Hepatocyte (in vitro differentiated cells): ENCODE data around the gene NHERF2. TPM values are rescaled to one million over a fixed set of nuclear protein-coding genes. Genes with fewer than 3 reads are reported as not detected.

Experiments used
- DNase-seq: peaks from one replicate; pipeline ENCODE4 v3.0.0-alpha.2; 2016; ENCODE audit warnings: low spot score
- H2AFZ ChIP-seq: fragments of 200-600 bp; sonication (generic); 2 replicates; pipeline ENCODE4 v1.6.0; 2016; ENCODE audit warnings: antibody characterized with exemption, mild to moderate bottlenecking
- H3K27ac ChIP-seq: fragments of 200-600 bp; sonication (generic); 2 replicates; pipeline ENCODE4 v1.5.1; 2016; ENCODE audit warnings: mild to moderate bottlenecking
- H3K27me3 ChIP-seq: fragments of 200-600 bp; sonication (generic); 2 replicates; pipeline ENCODE4 v1.6.1; 2016
- H3K36me3 ChIP-seq: fragments of 200-600 bp; sonication (generic); replicated peaks from 2 replicates; pipeline ENCODE4 v1.5.1; 2016; ENCODE audit warnings: low read depth; ENCODE audit not compliant: insufficient read depth
- H3K4me1 ChIP-seq: fragments of 200-600 bp; sonication (generic); 2 replicates; pipeline ENCODE4 v1.5.1; 2016; ENCODE audit warnings: mild to moderate bottlenecking, moderate library complexity; ENCODE audit not compliant: insufficient read depth
- H3K4me2 ChIP-seq: fragments of 200-600 bp; sonication (generic); 2 replicates; pipeline ENCODE4 v1.6.0; 2016
- H3K4me3 ChIP-seq: fragments of 200-600 bp; sonication (generic); 2 replicates; pipeline ENCODE4 v1.5.1; 2016; ENCODE audit warnings: mild to moderate bottlenecking
- H3K79me2 ChIP-seq: fragments of 200-600 bp; sonication (generic); 2 replicates; pipeline ENCODE4 v1.6.0; 2017; ENCODE audit warnings: mild to moderate bottlenecking
- H3K9me2 ChIP-seq: fragments of 200-600 bp; sonication (generic); replicated peaks from 2 replicates; pipeline ENCODE4 v1.6.0; 2017; ENCODE audit warnings: mild to moderate bottlenecking; ENCODE audit not compliant: insufficient read depth
- H3K9me3 ChIP-seq: fragments of 200-600 bp; sonication (generic); 2 replicates; pipeline ENCODE4 v1.5.1; 2016; ENCODE audit warnings: low read depth, mild to moderate bottlenecking
- H4K20me1 ChIP-seq: fragments of 200-600 bp; sonication (generic); 2 replicates; pipeline ENCODE4 v1.6.0; 2016; ENCODE audit warnings: mild to moderate bottlenecking; ENCODE audit not compliant: insufficient read depth, poor library complexity, severe bottlenecking
- EZH2 ChIP-seq: fragments of 200-600 bp; sonication (generic); IDR thresholded peaks from 2 replicates; pipeline ENCODE4 v1.6.1; 2016; ENCODE audit warnings: antibody characterized with exemption, mild to moderate bottlenecking, borderline replicate concordance
- EZH2phosphoT487 ChIP-seq: fragments of 200-600 bp; sonication (generic); IDR thresholded peaks from one replicate; pipeline ENCODE4 v1.6.1; 2018; ENCODE audit warnings: antibody characterized with exemption, mild to moderate bottlenecking, low read depth, moderate library complexity; ENCODE audit not compliant: unreplicated experiment, severe bottlenecking
- WGBS: methylation state at CpG from one replicate; pipeline ENCODE4 v1.1.6; 2016; ENCODE audit warnings: low lambda C conversion rate; ENCODE audit errors: missing lambda C conversion rate; 5-methylcytosine and 5-hydroxymethylcytosine counted together
- polyA plus RNA-seq: library from polyadenylated mRNA; unstranded; fragments of >200 nt; fragmentation: Nextera tagmentation; extraction: Ambion mirVana; gene quantifications from 2 replicates; pipeline ENCODE4 v1.2.1, GENCODE V29; 2016
- total RNA-seq: library from RNA; depleted of rRNA; stranded (reverse); fragments of >200 nt; gene quantifications from 2 replicates; pipeline ENCODE4 v1.2.3, GENCODE V29; 2014
- TF ChIP-seq, protein P1 (sequence below): fragments of 200-600 bp; sonication (generic); IDR thresholded peaks from 2 replicates; pipeline ENCODE4 v1.5.1; 2016; ENCODE audit warnings: antibody characterized with exemption, mild to moderate bottlenecking; ENCODE audit not compliant: poor library complexity

Gene NHERF2
- total and polyA plus RNA-seq, 2 experiments from 2014 or later: 29.6 to 43.8 TPM

GRCh38 chr16:2036200-2036966 lies 9.7 kb downstream of the NHERF2 start:
- H4K20me1 ChIP-seq: no peaks in the 10 kb centered on the region
- H3K27ac ChIP-seq: peak overlapping the region; percentile 100
- WGBS: 94% methylated on average over 43 of the region's 47 CpGs
- H2AFZ ChIP-seq: no peak overlapping the region
- H3K9me3 ChIP-seq: no peaks in the 10 kb centered on the region
- peak overlapping the region; percentile 74 for H3K4me2 ChIP-seq
- DNase-seq: no peak
- H3K4me1 ChIP-seq: peaks cover 77% of the 10 kb centered on the region
- H3K4me3 ChIP-seq: no peak overlapping the region
- no peaks in the 10 kb centered on the region for H3K9me2 ChIP-seq
- no peaks in the 10 kb centered on the region for H3K36me3 ChIP-seq
- H3K79me2 ChIP-seq: peaks cover 11% of the 10 kb centered on the region
- no peaks in the 10 kb centered on the region for H3K27me3 ChIP-seq
- no peak for TF ChIP-seq EZH2
- TF ChIP-seq, protein P1, sequence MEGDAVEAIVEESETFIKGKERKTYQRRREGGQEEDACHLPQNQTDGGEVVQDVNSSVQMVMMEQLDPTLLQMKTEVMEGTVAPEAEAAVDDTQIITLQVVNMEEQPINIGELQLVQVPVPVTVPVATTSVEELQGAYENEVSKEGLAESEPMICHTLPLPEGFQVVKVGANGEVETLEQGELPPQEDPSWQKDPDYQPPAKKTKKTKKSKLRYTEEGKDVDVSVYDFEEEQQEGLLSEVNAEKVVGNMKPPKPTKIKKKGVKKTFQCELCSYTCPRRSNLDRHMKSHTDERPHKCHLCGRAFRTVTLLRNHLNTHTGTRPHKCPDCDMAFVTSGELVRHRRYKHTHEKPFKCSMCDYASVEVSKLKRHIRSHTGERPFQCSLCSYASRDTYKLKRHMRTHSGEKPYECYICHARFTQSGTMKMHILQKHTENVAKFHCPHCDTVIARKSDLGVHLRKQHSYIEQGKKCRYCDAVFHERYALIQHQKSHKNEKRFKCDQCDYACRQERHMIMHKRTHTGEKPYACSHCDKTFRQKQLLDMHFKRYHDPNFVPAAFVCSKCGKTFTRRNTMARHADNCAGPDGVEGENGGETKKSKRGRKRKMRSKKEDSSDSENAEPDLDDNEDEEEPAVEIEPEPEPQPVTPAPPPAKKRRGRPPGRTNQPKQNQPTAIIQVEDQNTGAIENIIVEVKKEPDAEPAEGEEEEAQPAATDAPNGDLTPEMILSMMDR: no peak
- no peak for TF ChIP-seq EZH2phosphoT487

GRCh38 chr16:2037115-2037514 lies 10.4 kb downstream of the NHERF2 start:
- H3K9me2 ChIP-seq: no peaks in the 10 kb centered on the region
- H3K79me2 ChIP-seq: peaks cover 11% of the 10 kb centered on the region
- peaks cover 81% of the 10 kb centered on the region for H3K4me1 ChIP-seq
- WGBS: 91% methylated on average over 15 of the region's 15 CpGs
- DNase-seq: no peak
- TF ChIP-seq EZH2phosphoT487: no peak
- TF ChIP-seq, protein P1: no peak
- TF ChIP-seq EZH2: no peak
- peak overlapping the region; percentile 100 for H3K27ac ChIP-seq
- H2AFZ ChIP-seq: no peak overlapping the region
- no peaks in the 10 kb centered on the region for H3K27me3 ChIP-seq
- no peak overlapping the region for H3K4me3 ChIP-seq
- no peaks in the 10 kb centered on the region for H3K9me3 ChIP-seq
- H4K20me1 ChIP-seq: no peaks in the 10 kb centered on the region
- H3K36me3 ChIP-seq: no peaks in the 10 kb centered on the region
- no peak overlapping the region for H3K4me2 ChIP-seq

- TF ChIP-seq EZH2 (no peak), EZH2phosphoT487 (no peak)
- TF ChIP-seq, protein P1: no peak
- no peak overlapping the region for H3K4me3 ChIP-seq
- H3K4me2 ChIP-seq: peak overlapping the region; percentile 64
Measured at GRCh38 chr16:2037647-2038381, 11.1 kb downstream of the NHERF2 start.

More at GRCh38 chr16:2037647-2038381, 11.1 kb downstream of the NHERF2 start:
- Histone ChIP-seq H3K27ac (peak overlapping the region; percentile 100), H3K4me1 (peaks cover 79% of the 10 kb centered on the region), H4K20me1 (no peaks in the 10 kb centered on the region), H2AFZ (no peak overlapping the region), H3K27me3 (no peaks in the 10 kb centered on the region), H3K9me2 (no peaks in the 10 kb centered on the region), H3K79me2 (peaks cover 5% of the 10 kb centered on the region), H3K36me3 (no peaks in the 10 kb centered on the region), H3K9me3 (no peaks in the 10 kb centered on the region)
- 59% methylated on average over 28 of the region's 29 CpGs for WGBS
- no peak for DNase-seq
